ENCODE measurements around the gene CCL22. TPM values are rescaled to one million over a fixed set of nuclear protein-coding genes. Genes with fewer than 3 reads are reported as not detected.
"Not testable (repeated sequence)": the region's sequence is repeated elsewhere in the genome, so short reads cannot be mapped to it uniquely, and the experiment has no call there.

CCL22 gene
- total RNA-seq, 1 donor from 2014 or later = 14.1 TPM

- intact Hi-C loops (cut with micrococcal nuclease) = no loop called here
- H3K9me3 Mint-ChIP-seq = no peaks in the 10 kb centered on the region
- H3K27me3 Mint-ChIP-seq = peaks cover 6% of the 10 kb centered on the region
- no peak overlapping the region for H3K27ac Mint-ChIP-seq
- H3K4me1 Mint-ChIP-seq = no peaks in the 10 kb centered on the region
- H3K36me3 Mint-ChIP-seq (ENCODE audit: low read depth) = no peaks in the 10 kb centered on the region
- H3K4me3 Mint-ChIP-seq = no peak overlapping the region
- no peak for DNase-seq
These were observed 29.2 kb downstream of the CCL22 start for GRCh38 chr16:57387598-57388354.

- H3K27ac Mint-ChIP-seq = no peak overlapping the region
- no peaks in the 10 kb centered on the region for H3K9me3 Mint-ChIP-seq
- no peaks in the 10 kb centered on the region for H3K4me1 Mint-ChIP-seq
- intact Hi-C loops (cut with micrococcal nuclease) = no loop called here
- DNase-seq = no peak
- H3K27me3 Mint-ChIP-seq = peaks cover 6% of the 10 kb centered on the region
- no peaks in the 10 kb centered on the region for H3K36me3 Mint-ChIP-seq (ENCODE audit: low read depth)
- no peak overlapping the region for H3K4me3 Mint-ChIP-seq
These were observed 29.9 kb downstream of the CCL22 start for GRCh38 chr16:57388359-57389086.

GRCh38 chr16:57389087-57389468, 30.5 kb downstream of the CCL22 start:
- peaks cover 6% of the 10 kb centered on the region for H3K27me3 Mint-ChIP-seq
- H3K9me3 Mint-ChIP-seq = no peaks in the 10 kb centered on the region
- H3K4me3 Mint-ChIP-seq = no peak overlapping the region
- H3K4me1 Mint-ChIP-seq = no peaks in the 10 kb centered on the region
- H3K27ac Mint-ChIP-seq = no peak overlapping the region
- intact Hi-C loops (cut with micrococcal nuclease) = no loop called here
- no peak for DNase-seq
- H3K36me3 Mint-ChIP-seq (ENCODE audit: low read depth) = no peaks in the 10 kb centered on the region

DNA sequence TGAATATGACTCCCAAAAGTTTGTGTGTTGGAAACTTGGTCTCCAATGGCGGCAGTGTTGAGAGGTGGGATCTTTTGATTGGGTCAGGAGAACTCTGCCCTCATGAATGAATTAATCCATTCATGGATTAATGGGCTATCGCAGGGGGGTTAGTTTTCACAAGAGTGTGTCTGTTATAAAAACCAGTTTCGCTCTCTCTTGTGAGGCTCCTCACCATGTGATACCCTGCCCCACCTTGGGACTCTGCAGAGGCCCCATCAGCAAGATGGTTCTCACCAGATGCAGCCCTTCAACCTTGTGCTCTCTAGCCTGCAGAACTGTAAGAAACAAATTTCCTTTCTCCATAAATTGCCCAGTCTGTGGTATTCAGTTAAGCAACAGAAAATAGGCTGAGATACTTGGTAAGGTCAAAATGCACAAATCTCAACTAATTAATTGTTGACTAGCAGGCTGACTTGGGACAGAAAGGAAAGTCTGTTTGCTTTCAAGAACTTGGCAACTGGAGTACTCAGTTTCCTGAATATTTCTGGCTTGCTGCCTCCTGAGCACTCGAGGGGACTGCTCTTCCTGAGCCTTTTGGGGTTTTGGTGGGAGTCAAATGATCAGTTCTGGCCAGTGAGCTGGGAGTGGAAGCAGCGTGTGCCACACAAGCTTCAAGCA, 32.2 kb downstream of the CCL22 start:
- Mint-ChIP-seq H3K4me1 (no peaks in the 10 kb centered on the region), H3K4me3 (no peak overlapping the region), H3K9me3 (no peaks in the 10 kb centered on the region), H3K36me3 (ENCODE audit: low read depth) (no peaks in the 10 kb centered on the region), H3K27ac (no peak overlapping the region), H3K27me3 (peaks cover 6% of the 10 kb centered on the region)
- intact Hi-C loops (cut with micrococcal nuclease) = no loop called here
- DNase-seq = no peak

DNA sequence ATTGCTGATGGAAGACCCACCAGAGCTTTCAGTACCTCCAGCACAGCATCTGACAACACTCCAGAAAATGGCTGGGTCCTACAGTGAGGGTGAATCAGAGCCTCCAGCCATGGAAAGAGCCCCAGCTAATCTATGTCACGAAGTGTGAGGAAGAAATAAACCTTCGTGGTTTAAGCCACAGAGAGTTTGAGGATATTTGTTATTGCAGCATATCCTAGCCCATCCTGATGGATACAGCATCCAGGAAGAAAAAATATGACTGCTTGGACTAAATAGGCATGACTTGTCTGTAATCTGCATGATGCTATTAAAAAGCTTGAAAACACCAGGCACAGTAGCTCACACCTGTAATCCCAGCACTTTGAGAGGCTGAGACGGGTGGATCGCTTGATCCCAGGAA, 32.7 kb downstream of the CCL22 start:
- DNase-seq = no peak
- Mint-ChIP-seq H3K27ac (no peak overlapping the region), H3K4me3 (no peak overlapping the region), H3K9me3 (no peaks in the 10 kb centered on the region), H3K27me3 (peaks cover 6% of the 10 kb centered on the region), H3K36me3 (ENCODE audit: low read depth) (no peaks in the 10 kb centered on the region), H3K4me1 (no peaks in the 10 kb centered on the region)
- intact Hi-C loops (cut with micrococcal nuclease) = no loop called here

DNA sequence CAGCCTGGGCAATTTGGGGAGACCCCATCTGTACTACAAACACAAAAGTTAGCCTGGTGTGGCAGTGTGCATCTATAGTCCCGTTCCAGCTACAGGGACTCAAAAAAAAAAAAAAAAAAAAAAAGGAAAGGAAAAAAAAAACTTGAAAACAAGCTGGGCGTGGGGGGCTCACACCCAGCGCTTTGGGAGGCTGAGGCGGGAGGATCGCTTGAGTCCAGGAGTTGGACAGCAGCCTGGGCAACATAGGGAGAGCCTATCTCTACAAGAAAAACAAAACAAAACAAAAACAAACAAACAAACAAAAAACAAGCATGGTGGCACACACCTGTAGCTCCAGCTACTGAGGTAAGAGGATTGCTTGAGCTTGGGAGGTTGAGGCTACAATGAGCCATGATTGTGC, 33.1 kb downstream of the CCL22 start:
- Mint-ChIP-seq H3K27ac (no peak overlapping the region), H3K36me3 (ENCODE audit: low read depth) (no peaks in the 10 kb centered on the region), H3K9me3 (no peaks in the 10 kb centered on the region), H3K27me3 (peaks cover 4% of the 10 kb centered on the region), H3K4me3 (no peak overlapping the region), H3K4me1 (no peaks in the 10 kb centered on the region)
- intact Hi-C loops (cut with micrococcal nuclease) = no loop called here
- no peak for DNase-seq

DNA sequence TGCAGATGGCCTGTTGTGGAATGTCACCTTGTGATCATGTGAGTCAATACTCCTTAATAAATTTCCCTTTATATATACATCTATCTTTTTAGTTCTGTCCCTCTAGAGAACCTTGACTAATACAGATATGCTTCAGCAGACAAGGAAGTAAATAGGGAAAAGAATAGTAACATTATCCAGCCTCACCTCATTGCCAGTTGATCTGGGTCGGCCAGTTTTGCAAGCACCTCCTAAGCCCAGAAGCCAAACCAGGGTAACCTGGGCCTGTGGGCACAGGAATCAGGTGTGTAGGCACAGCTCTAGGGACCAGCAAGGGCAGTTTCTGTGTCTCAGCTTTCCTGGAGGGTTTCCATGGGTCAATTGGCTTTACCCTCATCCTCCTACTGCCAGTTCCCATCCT, 34.1 kb downstream of the CCL22 start:
- Mint-ChIP-seq H3K27ac (no peak overlapping the region), H3K4me1 (no peaks in the 10 kb centered on the region)

DNA sequence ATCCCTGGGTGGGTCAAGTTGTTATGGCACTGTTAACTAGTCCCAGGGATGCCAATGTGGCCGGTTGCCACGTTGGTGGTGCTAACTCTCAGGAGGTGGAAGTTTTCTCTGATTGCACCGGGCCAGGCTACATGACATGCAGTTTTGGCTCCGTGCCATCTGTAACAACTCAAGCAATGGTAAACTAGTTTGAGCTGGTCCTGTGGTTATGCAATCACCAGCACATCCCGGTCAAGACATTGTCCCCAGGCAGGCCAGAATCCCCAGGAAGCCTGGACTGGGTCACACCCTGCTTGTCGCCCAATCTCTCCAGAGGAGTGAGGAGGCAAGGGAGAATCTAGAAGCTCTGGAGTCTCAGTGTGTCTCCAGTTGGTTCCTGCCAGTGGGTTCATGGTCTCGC, 35.9 kb downstream of the CCL22 start:
- intact Hi-C loops (cut with micrococcal nuclease) = no loop called here
- no peaks in the 10 kb centered on the region for H3K4me1 Mint-ChIP-seq
- no peak overlapping the region for H3K4me3 Mint-ChIP-seq
- no peaks in the 10 kb centered on the region for H3K36me3 Mint-ChIP-seq (ENCODE audit: low read depth)
- no peak for DNase-seq
- no peaks in the 10 kb centered on the region for H3K9me3 Mint-ChIP-seq
- no peak overlapping the region for H3K27ac Mint-ChIP-seq
- peaks cover 4% of the 10 kb centered on the region for H3K27me3 Mint-ChIP-seq

More for the DNA sequence above, 34.1 kb downstream of the CCL22 start:
- no peak for DNase-seq
- Mint-ChIP-seq H3K36me3 (ENCODE audit: low read depth) (no peaks in the 10 kb centered on the region), H3K4me3 (no peak overlapping the region), H3K27me3 (peaks cover 4% of the 10 kb centered on the region), H3K9me3 (no peaks in the 10 kb centered on the region)
- intact Hi-C loops (cut with micrococcal nuclease) = no loop called here

DNA sequence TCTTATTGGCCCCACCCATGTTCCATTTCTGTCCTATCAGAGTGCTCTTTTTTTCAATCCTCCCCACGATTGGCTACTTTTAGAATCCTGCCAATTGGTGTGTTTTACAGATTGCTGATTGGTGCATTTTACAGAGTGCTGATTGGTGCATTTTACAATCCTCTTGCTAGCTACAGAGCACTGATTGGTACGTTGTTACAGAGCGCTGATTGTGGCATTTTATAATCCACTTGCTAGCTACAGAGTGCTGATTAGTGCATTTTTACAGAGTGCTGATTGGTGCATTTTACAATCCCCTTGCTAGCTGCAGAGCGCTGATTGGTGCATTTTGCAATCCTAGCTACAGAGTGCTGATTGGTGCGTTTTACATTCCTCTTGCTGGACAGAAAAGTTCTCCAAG, 36.4 kb downstream of the CCL22 start:
- Mint-ChIP-seq H3K9me3 (no peaks in the 10 kb centered on the region), H3K4me1 (no peaks in the 10 kb centered on the region), H3K4me3 (no peak overlapping the region), H3K27ac (no peak overlapping the region), H3K27me3 (peaks cover 4% of the 10 kb centered on the region), H3K36me3 (ENCODE audit: low read depth) (no peaks in the 10 kb centered on the region)
- intact Hi-C loops (cut with micrococcal nuclease) = no loop called here
- no peak for DNase-seq

DNA sequence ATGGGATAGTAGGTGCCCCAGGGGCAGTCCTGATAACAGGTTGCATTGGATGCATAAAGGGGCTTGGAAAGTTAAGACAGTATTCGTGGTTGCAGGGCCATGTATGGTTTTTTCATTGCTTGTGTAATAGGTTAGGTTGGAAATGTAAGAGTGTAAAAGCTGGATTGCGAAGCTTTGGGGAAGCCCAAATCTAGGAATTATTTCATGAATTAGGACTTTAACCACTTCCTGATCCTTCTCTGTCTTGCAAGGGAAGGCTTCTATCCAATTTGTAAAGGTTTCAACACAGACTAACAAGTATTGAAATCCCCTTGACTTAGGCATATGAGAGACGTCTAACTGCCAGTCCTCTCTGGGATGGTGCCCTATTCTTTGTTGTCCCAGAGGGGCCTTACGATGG, 38.2 kb downstream of the CCL22 start:
- peaks cover 2% of the 10 kb centered on the region for H3K27me3 Mint-ChIP-seq
- H3K27ac Mint-ChIP-seq = no peak overlapping the region
- H3K9me3 Mint-ChIP-seq = no peaks in the 10 kb centered on the region
- no peak overlapping the region for H3K4me3 Mint-ChIP-seq
- no peaks in the 10 kb centered on the region for H3K36me3 Mint-ChIP-seq (ENCODE audit: low read depth)
- intact Hi-C loops (cut with micrococcal nuclease) = no loop called here
- H3K4me1 Mint-ChIP-seq = no peaks in the 10 kb centered on the region
- no peak for DNase-seq

DNA sequence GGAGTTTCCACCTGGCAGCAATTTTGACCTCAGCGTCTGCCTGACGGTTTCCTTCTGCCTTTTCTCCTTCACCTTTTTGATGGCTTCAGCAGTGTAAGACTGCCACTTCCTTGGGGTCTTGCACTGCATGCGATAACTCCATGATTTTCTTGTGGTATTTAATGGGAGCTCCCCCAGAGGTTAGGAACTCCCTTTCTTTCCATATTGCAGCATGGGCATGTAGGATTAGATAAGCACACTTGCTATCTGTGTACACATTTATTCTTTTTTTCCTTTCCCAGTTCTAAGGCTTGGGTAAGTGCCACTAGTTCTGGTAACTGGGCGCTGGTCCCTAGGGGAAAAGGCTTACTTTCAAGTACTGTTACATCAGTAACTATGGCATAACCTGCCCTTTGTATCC, 38.9 kb downstream of the CCL22 start:
- H3K9me3 Mint-ChIP-seq; H3K27ac Mint-ChIP-seq; H3K4me3 Mint-ChIP-seq; DNase-seq; H3K4me1 Mint-ChIP-seq; H3K36me3 Mint-ChIP-seq (ENCODE audit: low read depth); intact Hi-C loops (cut with micrococcal nuclease); H3K27me3 Mint-ChIP-seq: not testable (repeated sequence)

DNA sequence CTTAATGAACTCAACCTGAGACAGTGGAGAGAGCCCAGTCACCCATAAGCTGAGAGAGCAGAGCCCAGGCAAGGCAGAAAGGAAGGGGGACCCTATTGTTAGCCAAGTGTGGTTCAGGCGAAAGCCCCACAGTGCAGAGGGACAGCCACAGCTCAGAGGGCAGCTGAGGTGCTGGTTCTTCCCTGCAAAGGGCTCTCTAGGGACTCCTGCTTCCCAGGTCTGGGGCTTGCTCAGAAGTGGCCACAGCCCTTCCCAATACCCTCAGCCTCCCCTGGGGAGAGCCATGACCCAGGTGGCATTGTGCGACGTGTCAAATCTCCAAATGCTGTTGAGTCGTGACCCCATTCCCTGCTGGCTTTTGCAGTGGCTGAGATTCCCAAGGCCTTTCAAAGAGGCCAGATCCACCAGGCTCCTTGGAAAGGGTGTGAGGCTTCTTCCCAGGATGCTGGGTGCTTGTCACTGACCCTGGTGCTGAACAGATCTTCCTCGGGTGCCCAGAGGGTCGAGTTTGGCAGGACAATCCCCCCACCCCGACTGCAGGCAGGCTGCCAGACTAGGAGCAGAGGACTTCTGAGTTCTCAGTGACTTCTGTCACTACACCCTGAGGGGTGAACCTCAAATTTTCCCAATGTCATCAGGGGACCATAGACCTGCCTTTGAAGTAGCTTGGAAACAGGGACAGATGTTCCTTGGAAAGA, 43.5 kb downstream of the CCL22 start:
- Mint-ChIP-seq H3K36me3 (ENCODE audit: low read depth) (no peaks in the 10 kb centered on the region), H3K27me3 (peaks cover 11% of the 10 kb centered on the region), H3K4me1 (no peaks in the 10 kb centered on the region), H3K4me3 (no peak overlapping the region), H3K27ac (no peak overlapping the region), H3K9me3 (no peaks in the 10 kb centered on the region)
- intact Hi-C loops (cut with micrococcal nuclease) = no loop called here
- no peak for DNase-seq

DNA sequence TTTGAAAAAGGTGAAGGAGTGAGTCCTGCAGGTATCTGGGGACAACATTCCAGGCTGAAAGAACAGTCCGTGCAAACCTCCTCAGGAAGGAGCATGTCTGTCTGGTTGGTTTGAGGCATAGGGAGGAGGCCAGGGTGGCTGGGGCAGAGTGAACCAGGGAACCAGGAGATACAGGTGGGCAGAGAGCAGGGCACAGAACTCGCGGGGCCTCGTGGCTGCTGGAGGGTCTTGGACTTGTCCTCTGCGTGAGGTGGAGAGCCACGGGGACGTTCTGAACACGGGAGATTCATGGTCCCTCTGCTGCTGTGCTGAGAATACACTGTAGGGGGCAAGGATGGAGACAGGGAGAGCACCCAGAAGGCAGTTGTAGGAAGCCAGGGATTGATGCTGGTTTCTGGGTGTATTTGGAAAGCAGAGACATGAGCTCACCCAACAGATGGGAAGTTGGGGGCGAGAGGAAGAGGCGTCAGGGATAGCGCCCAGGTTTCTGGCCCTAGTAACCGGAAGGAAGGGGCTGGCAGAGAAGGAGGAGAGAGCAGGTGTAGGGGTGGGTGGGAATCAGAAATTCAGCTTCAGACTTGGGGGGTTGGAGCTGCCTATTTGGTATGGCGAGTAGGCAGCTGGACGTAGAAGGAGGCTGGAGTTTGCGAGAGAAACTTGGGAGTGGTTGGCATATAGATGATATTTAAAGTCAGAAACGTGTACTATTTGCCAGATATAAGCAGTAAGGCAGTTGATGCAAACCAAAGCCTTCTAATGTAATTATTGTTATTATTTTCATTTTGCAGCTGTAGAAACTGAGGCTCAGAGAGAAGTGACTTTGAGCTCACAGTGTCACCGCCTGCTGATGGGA, 45.6 kb downstream of the CCL22 start, which contains the start of gene CCL17:
Gene CCL17 (plus strand): TSS at position 803 of the 853 bp plus-strand sequence. CDS start 9,166 bp downstream, outside the sequence.
- no peak within 1 kb of the TSS for H3K4me3 Mint-ChIP-seq

More for the DNA sequence above, 45.6 kb downstream of the CCL22 start, which contains the start of gene CCL17:
- H3K27ac Mint-ChIP-seq = peak within 1 kb of the TSS; percentile 11
- H3K9me3 Mint-ChIP-seq = no peaks in the 10 kb centered on the region
- peaks cover 11% of the 10 kb centered on the region for H3K27me3 Mint-ChIP-seq
- no peak for DNase-seq
- intact Hi-C loops (cut with micrococcal nuclease) = no loop called here
- H3K4me1 Mint-ChIP-seq = peaks cover 3% of the 10 kb centered on the region
- no peaks in the 10 kb centered on the region for H3K36me3 Mint-ChIP-seq (ENCODE audit: low read depth)
